Liver (tissue), 3 donors: ENCODE results near the gene TET2.

Source experiments
- CTCF ChIP-seq: fragments of 150-350 bp; IDR thresholded peaks from 2 replicates; pipeline ENCODE4 v1.5.1; 2017; ENCODE audit warnings: improper control_type of control experiment, low read depth, low read length; ENCODE audit not compliant: missing input control
- JUND ChIP-seq, 2 donors: IDR thresholded peaks; 2 replicates each; pipeline ENCODE4 v1.6.1; 2016; ENCODE audit warnings: antibody characterized with exemption in 2 of 2
- REST ChIP-seq: IDR thresholded peaks from 2 replicates; pipeline ENCODE4 v1.6.1; 2016; ENCODE audit warnings: antibody characterized with exemption, mild to moderate bottlenecking
- TAF1 ChIP-seq: conservative IDR thresholded peaks from 2 replicates; pipeline ENCODE4 v1.6.1; 2016; ENCODE audit warnings: antibody characterized with exemption, mild to moderate bottlenecking
- donor health status: healthy.
- donor health status: healthy.

- TF ChIP-seq JUND (IDR thresholded peaks at IDR 0.05), result no peak
- TF ChIP-seq CTCF, result no peak
- TF ChIP-seq REST, result no peak
- TF ChIP-seq TAF1, result no peak
Measured at GRCh38 chr4:105145903-105146275, 787 bp upstream of the TET2 start.
